T-cell (primary cell): ENCODE data around the gene MAPK14. TPM values are rescaled to one million over a fixed set of nuclear protein-coding genes. Genes with fewer than 3 reads are reported as not detected.
A peak's percentile ranks its signal among the peaks of the same experiment; 100 is the strongest.

Experiments
- ATAC-seq, 4 experiments: fragments of 200-7000 bp in 3 of 4; fragments of 150-1000 bp in 1 of 4; cut with Tn5 transposase; replicated peaks in 1 of 4; 1 replicate in 3 of 4; 2 replicates in 1 of 4; pipeline ENCODE4 v1.10.0; 2021; ENCODE audit warnings: moderate library complexity in 3 of 4, mild to moderate bottlenecking in 2 of 4, moderate number of reproducible peaks in 1 of 4
- CTCF ChIA-PET, 2 donors: fragments of 300-600 bp; sonication (Branson Sonifier 250); formaldehyde crosslinking; loops; one replicate each; lab custom pipeline; 2022; ENCODE audit warnings: antibody characterized with exemption in 2 of 2; lab: Charles Lee
- POLR2A ChIA-PET, 2 donors: fragments of 300-600 bp; sonication (Branson Sonifier 250); formaldehyde crosslinking; loops; one replicate each; lab custom pipeline; 2022; ENCODE audit warnings: antibody characterized with exemption in 2 of 2; lab: Charles Lee
- DNase-seq, 35 experiments: peaks; one replicate each; pipeline versions ENCODE4 v3.0.0 to v3.0.0-alpha.2; 2013 to 2023
- H3K27ac ChIP-seq: one replicate; pipeline ENCODE4 v1.5.1; 2013; ENCODE audit warnings: low read length
- H3K27me3 ChIP-seq, 2 experiments: replicated peaks in 1 of 2; 1 replicate in 1 of 2; 2 replicates in 1 of 2; pipeline versions ENCODE4 v1.6.1 to v1.7.0; 2013; ENCODE audit warnings: low read length in 1 of 2, mixed read lengths in 1 of 2; ENCODE audit not compliant: control insufficient read depth in 2 of 2, insufficient read depth in 2 of 2; ENCODE audit errors: extremely low read depth in 1 of 2
- H3K36me3 ChIP-seq, 2 donors: 1 replicate in 1 of 2; 2 replicates in 1 of 2; pipeline versions ENCODE4 v1.6.1 to v1.7.0; 2013; ENCODE audit warnings: low read length in 1 of 2; ENCODE audit not compliant: control insufficient read depth in 2 of 2, insufficient read depth in 1 of 2; ENCODE audit errors: extremely low read depth in 1 of 2
- H3K4me1 ChIP-seq, 2 experiments: 1 replicate in 1 of 2; 2 replicates in 1 of 2; pipeline versions ENCODE4 v1.6.1 to v1.7.0; 2013; ENCODE audit warnings: low read length in 2 of 2, mixed read lengths in 1 of 2; ENCODE audit not compliant: insufficient read depth in 2 of 2, control insufficient read depth in 1 of 2; ENCODE audit errors: extremely low read depth in 1 of 2
- H3K4me3 ChIP-seq, 2 donors: 1 replicate in 1 of 2; 2 replicates in 1 of 2; pipeline versions ENCODE4 v1.5.1 to v1.7.0; 2013; ENCODE audit warnings: mild to moderate bottlenecking in 2 of 2, low read length in 1 of 2, moderate library complexity in 1 of 2; ENCODE audit not compliant: control insufficient read depth in 1 of 2; ENCODE audit errors: extremely low read depth in 1 of 2
- H3K9me3 ChIP-seq: 2 replicates; pipeline ENCODE4 v1.7.0; 2013
- H3K27ac Mint-ChIP-seq, 2 donors: one replicate each; pipeline ENCODE4 v1.8.0; 2020 to 2021; ENCODE audit warnings: mild to moderate bottlenecking in 2 of 2, mixed read lengths in 2 of 2
- H3K27me3 Mint-ChIP-seq, 2 donors: one replicate each; pipeline ENCODE4 v1.8.0; 2021 to 2022; ENCODE audit warnings: mixed read lengths in 2 of 2
- H3K36me3 Mint-ChIP-seq: one replicate; pipeline ENCODE4 v1.8.0; 2021; ENCODE audit warnings: mixed read lengths
- H3K4me1 Mint-ChIP-seq, 3 donors: one replicate each; pipeline ENCODE4 v1.8.0; 2020 to 2022; ENCODE audit warnings: mixed read lengths in 3 of 3, mild to moderate bottlenecking in 1 of 3
- H3K4me3 Mint-ChIP-seq, 3 donors: one replicate each; pipeline ENCODE4 v1.8.0; 2020 to 2022; ENCODE audit warnings: mild to moderate bottlenecking in 3 of 3, mixed read lengths in 3 of 3, moderate library complexity in 3 of 3
- H3K9me3 Mint-ChIP-seq, 3 donors: one replicate each; pipeline ENCODE4 v1.8.0; 2020 to 2022; ENCODE audit warnings: mixed read lengths in 3 of 3
- WGBS: methylation state at CpG from one replicate; pipeline ENCODE4 v1.1.5; 2013; ENCODE audit warnings: missing lambda C conversion rate; ENCODE audit not compliant: insufficient coverage; 5-methylcytosine and 5-hydroxymethylcytosine counted together
- total RNA-seq, 35 experiments: library from RNA in 6 of 35; stranded (reverse) in 6 of 35; fragments of 120-200 nt in 1 of 35; gene quantifications; one replicate each; pipeline versions ENCODE4 v1.2.1 to v1.2.4 and lab custom pipeline; 2013 to 2026

The MAPK14 gene
- total RNA-seq, 5 donors from 2014 or later (not counting 1 experiment from before 2014, with no cell fraction given) = 49.3 to 64.5 (median 60.3) TPM

GRCh38 chr6:36138667-36139066 lies 111.1 kb downstream of the MAPK14 start:
- CTCF ChIA-PET = no interaction called here
- peaks cover 16 to 52% of the 10 kb centered on the region in 2 donors for H3K36me3 ChIP-seq
- WGBS = 85% methylated on average over 8 of the region's 15 CpGs

DNA sequence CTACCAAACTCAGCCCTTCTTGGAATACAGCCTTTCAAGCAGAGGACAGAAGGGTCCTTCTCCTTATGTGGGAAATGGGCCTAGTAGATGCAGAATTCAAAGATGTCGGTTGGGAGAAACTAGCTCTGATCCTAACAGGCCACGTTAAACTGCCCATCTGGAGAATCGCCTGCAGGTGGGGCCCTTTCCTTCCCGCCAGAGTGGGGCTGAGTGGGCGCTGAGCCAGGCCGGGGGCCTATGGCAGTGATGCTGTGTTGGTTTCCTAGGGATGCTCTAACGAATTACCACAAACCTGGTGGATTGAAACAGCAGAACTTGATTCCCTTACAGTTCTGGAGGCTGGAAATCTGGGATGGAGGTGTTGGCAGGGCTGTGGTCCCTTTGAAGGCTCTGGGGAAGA lies 111.8 kb downstream of the MAPK14 start:
- no peak for ATAC-seq
- Histone ChIP-seq H3K4me1 (peaks cover 0 to 20% of the 10 kb centered on the region in 2 experiments), H3K9me3 (no peaks in the 10 kb centered on the region), H3K36me3 (peaks cover 16 to 52% of the 10 kb centered on the region in 2 donors), H3K4me3 (no peak overlapping the region), H3K27me3 (no peaks in the 10 kb centered on the region), H3K27ac (no peak overlapping the region)
- no peaks in the 10 kb centered on the region for H3K27me3 Mint-ChIP-seq
- H3K9me3 Mint-ChIP-seq = no peaks in the 10 kb centered on the region
- H3K27ac Mint-ChIP-seq = peak overlapping the region; percentile 48 to 69
- ChIA-PET CTCF (no interaction called here), POLR2A (no interaction called here)
- no peak for DNase-seq
- H3K36me3 Mint-ChIP-seq = peaks cover 38% of the 10 kb centered on the region
- 70% methylated on average over 2 of the region's 7 CpGs for WGBS
- peaks cover 10 to 31% (median 21%) of the 10 kb centered on the region in 3 donors for H3K4me1 Mint-ChIP-seq
- no peak overlapping the region for H3K4me3 Mint-ChIP-seq

More at GRCh38 chr6:36138667-36139066, 111.1 kb downstream of the MAPK14 start:
- Histone ChIP-seq H3K9me3 (no peaks in the 10 kb centered on the region), H3K27me3 (no peaks in the 10 kb centered on the region), H3K4me3 (no peak overlapping the region), H3K4me1 (peaks cover 0 to 20% of the 10 kb centered on the region in 2 experiments), H3K27ac (no peak overlapping the region)
- H3K4me3 Mint-ChIP-seq = no peak overlapping the region
- H3K36me3 Mint-ChIP-seq = peaks cover 41% of the 10 kb centered on the region
- peaks cover 13 to 35% (median 24%) of the 10 kb centered on the region in 3 donors for H3K4me1 Mint-ChIP-seq
- ATAC-seq = no peak
- H3K27me3 Mint-ChIP-seq = no peaks in the 10 kb centered on the region
- H3K27ac Mint-ChIP-seq = no peak overlapping the region
- no peak for DNase-seq
- POLR2A ChIA-PET = interaction anchor here in 1 of 2 donors (0.7 kb wide), 1 partner anchor 22 kb away, joined by 3 read pairs; no protein-coding TSS in a partner anchor
- H3K9me3 Mint-ChIP-seq = no peaks in the 10 kb centered on the region

- H3K4me1 ChIP-seq = peaks cover 0 to 20% of the 10 kb centered on the region in 2 experiments
- H3K4me1 Mint-ChIP-seq = peaks cover 10 to 29% (median 19%) of the 10 kb centered on the region in 3 donors
- DNase-seq = no peak
- no peaks in the 10 kb centered on the region for H3K27me3 ChIP-seq
- no peaks in the 10 kb centered on the region for H3K9me3 Mint-ChIP-seq
- no peak overlapping the region for H3K27ac ChIP-seq
- ChIA-PET CTCF (no interaction called here), POLR2A (no interaction called here)
- H3K27me3 Mint-ChIP-seq = no peaks in the 10 kb centered on the region
- H3K9me3 ChIP-seq = no peaks in the 10 kb centered on the region
- 81% methylated on average over 6 of the region's 8 CpGs for WGBS
- H3K4me3 Mint-ChIP-seq = no peak overlapping the region
- H3K36me3 ChIP-seq = peaks cover 16 to 49% of the 10 kb centered on the region in 2 donors
- ATAC-seq = no peak
- no peak overlapping the region for H3K4me3 ChIP-seq
- H3K27ac Mint-ChIP-seq = peak overlapping the region; percentile 48 to 69
- peaks cover 36% of the 10 kb centered on the region for H3K36me3 Mint-ChIP-seq
These were observed 112.5 kb downstream of the MAPK14 start for GRCh38 chr6:36139991-36140710.

- peak overlapping the region; percentile 63 to 69 for H3K27ac Mint-ChIP-seq
These were observed 113.5 kb downstream of the MAPK14 start for GRCh38 chr6:36141091-36141490.

DNA sequence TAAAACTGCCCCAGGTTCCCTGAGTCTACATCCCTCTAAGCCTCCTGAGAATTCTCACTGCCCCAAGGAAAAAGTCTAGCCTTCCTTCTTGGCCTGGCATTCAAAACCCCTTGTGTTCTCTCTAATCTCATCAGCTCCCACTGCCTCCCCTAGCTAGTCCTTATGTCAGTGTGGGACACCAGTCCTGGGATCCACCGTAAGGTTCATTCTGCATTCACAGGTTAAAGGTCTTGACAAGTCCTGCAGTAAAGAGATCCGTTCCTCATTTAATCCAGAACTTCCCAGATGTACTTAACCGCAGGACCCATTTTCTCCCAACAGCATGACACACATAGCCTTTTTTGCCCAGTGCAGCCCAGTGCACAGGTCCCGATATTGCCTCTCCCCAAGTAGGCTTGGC lies 114.4 kb downstream of the MAPK14 start:
- H3K27ac Mint-ChIP-seq = peak overlapping the region; percentile 47 to 69
- peaks cover 21% of the 10 kb centered on the region for H3K36me3 Mint-ChIP-seq
- peaks cover 16 to 26% (median 20%) of the 10 kb centered on the region in 3 donors for H3K4me1 Mint-ChIP-seq
- Histone ChIP-seq H3K36me3 (peaks cover 6 to 31% of the 10 kb centered on the region in 2 donors), H3K27me3 (no peaks in the 10 kb centered on the region), H3K27ac (no peak overlapping the region), H3K4me3 (no peak overlapping the region), H3K4me1 (peaks cover 2 to 29% of the 10 kb centered on the region in 2 experiments), H3K9me3 (no peaks in the 10 kb centered on the region)
- no peaks in the 10 kb centered on the region for H3K27me3 Mint-ChIP-seq
- 100% methylated on average over 4 of the region's 4 CpGs for WGBS
- ATAC-seq = no peak
- no peaks in the 10 kb centered on the region for H3K9me3 Mint-ChIP-seq
- DNase-seq = no peak
- CTCF ChIA-PET = interaction anchor here in 1 of 2 donors (0.6 kb wide), 1 partner anchor 114 kb away, joined by 6 read pairs; no protein-coding TSS in a partner anchor
- POLR2A ChIA-PET = interaction anchor here in 1 of 2 donors (0.6 kb wide), 2 partner anchors 62 to 992 kb away, joined by 3 read pairs; no protein-coding TSS in a partner anchor
- no peak overlapping the region for H3K4me3 Mint-ChIP-seq

More at GRCh38 chr6:36141091-36141490, 113.5 kb downstream of the MAPK14 start:
- DNase-seq (no peak), ATAC-seq (peak in 1 of 4 experiments; percentile 25)
- CTCF ChIA-PET = no interaction called here
- Mint-ChIP-seq H3K9me3 (no peaks in the 10 kb centered on the region), H3K27me3 (no peaks in the 10 kb centered on the region), H3K4me1 (peaks cover 10 to 20% (median 19%) of the 10 kb centered on the region in 3 donors), H3K36me3 (peaks cover 28% of the 10 kb centered on the region), H3K4me3 (no peak overlapping the region)
- Histone ChIP-seq H3K36me3 (peaks cover 8 to 40% of the 10 kb centered on the region in 2 donors), H3K4me3 (no peak overlapping the region), H3K9me3 (no peaks in the 10 kb centered on the region), H3K27ac (peak overlapping the region; percentile 1), H3K27me3 (no peaks in the 10 kb centered on the region), H3K4me1 (peaks cover 0 to 20% of the 10 kb centered on the region in 2 experiments)
- POLR2A ChIA-PET = no interaction called here
- no CpG with 5 or more reads among the region's 4 CpGs for WGBS

DNA sequence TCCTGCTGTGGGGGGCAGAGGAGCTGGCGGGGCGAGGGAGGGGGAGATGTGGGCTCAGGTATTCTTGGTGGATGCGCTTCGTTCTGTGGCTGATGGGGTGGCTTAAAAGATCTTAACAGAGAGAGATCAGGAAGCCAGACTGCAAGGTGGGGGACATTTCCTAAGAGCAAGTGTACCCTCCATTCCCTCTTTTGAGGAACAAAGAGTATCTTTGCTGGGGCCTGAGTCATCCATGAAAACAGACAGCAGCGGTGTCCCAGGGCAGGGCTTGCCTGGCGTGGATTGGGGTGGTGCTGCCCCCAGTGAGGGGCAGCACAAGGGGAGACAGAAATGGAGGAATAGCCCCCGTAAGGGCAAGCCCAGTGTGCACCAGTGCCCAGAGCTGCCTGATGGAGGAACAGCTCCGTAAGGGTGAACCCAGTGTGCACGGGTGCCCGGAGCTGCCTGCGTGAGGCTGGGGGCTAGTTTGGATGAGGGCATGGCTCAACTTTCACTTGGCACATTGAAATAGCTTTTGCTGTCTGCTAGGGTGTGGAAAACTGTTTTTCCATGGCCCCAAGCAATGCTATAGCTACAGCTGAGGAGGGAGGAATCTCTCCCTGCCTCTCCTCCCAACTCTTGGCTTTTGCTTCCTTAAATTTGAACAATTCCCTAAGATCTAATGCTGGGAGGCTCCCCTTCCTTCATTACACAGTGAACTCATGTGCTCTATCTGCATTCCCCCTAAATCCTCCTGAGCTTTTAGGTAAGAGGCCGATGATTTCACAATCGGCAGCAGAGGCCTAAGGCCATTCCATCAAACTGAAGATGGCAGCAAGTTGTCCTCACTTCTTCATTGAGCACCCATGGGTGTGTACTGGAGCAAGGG lies 115.6 kb downstream of the MAPK14 start:
- Histone ChIP-seq H3K4me1 (peaks cover 3 to 32% of the 10 kb centered on the region in 2 experiments), H3K27me3 (no peaks in the 10 kb centered on the region), H3K9me3 (no peaks in the 10 kb centered on the region), H3K27ac (no peak overlapping the region), H3K36me3 (peaks cover 6 to 26% of the 10 kb centered on the region in 2 donors), H3K4me3 (no peak overlapping the region)
- POLR2A ChIA-PET = no interaction called here
- Mint-ChIP-seq H3K4me1 (peaks cover 23 to 36% (median 27%) of the 10 kb centered on the region in 3 donors), H3K27me3 (no peaks in the 10 kb centered on the region), H3K36me3 (peaks cover 20% of the 10 kb centered on the region), H3K4me3 (no peak overlapping the region), H3K9me3 (peaks cover 0 to 1% (median 1%) of the 10 kb centered on the region in 3 donors), H3K27ac (peak overlapping the region in 1 of 2 donors; percentile 48)
- WGBS = 96% methylated on average over 4 of the region's 13 CpGs
- no peak for DNase-seq
- CTCF ChIA-PET = interaction anchor here in 1 of 2 donors (0.5 kb wide), 1 partner anchor 49 kb away, joined by 5 read pairs; no protein-coding TSS in a partner anchor
- ATAC-seq = no peak
